Hematopoietic multipotent progenitor cell treated with erythropoietin and hydrocortisone succinate and interleukin-3 and kit ligand, for 15 days (in vitro differentiated cells): ENCODE results near the gene PTPRT.

Experiments used
- DNase-seq: peaks from one replicate; pipeline ENCODE4 v3.0.0-alpha.2; 2015; ENCODE audit warnings: low spot score

The PTPRT gene

DNA sequence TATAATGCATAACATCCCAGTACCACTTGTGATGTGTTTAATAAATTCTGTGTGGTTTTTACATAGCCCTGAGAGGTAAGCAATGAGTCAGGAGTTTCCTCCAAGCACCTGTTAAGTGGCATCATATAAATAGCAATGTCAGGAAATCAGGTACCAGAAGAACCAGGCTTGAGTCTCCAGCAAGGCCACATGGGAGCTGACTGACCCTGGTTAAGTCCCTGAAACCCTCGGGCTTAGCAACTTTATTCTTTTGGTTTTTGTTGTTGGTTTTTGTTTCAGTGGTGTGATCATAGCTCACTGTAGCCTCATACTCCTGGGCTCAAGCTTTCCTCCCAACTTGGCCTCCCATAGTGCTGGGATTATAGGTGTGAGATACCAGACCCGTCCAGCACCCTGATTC lies 70.0 kb downstream of the PTPRT start:
- no peak for DNase-seq

DNA sequence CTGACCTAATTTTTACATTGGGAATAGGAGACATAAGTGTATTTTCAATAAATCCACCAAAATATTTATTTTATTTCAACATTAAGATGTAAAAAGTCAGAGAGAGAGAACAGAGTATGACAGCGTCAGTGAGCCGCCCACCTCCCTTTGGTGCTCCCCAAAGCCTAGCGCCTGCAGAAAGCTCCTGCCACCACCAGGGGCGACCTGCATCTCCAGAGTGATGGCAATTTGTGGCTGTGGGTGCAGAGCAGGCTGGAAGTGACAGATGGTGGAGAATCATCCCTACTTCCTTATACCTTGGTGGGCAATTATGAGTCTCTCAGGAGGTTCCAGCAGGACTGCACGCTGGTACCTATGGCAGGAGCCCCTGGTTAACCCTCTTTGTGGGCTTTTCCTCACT lies 87.3 kb downstream of the PTPRT start:
- no peak for DNase-seq

DNA sequence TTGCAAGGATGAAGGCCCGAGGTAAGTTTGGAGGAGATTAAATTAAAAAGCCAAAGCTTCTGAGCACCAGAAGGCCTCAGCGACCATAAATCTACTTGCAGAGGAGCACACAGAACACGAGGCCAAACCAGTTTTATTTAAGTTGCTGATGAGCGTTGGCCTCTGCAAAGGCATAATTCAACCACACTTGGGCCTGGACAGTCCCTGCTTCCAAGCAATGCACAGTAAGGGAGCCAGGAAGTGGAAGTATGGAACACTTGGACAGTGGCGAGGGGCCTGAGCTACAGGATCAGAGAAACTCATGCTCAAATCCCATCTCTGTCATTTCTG lies 92.8 kb downstream of the PTPRT start:
- no peak for DNase-seq

DNA sequence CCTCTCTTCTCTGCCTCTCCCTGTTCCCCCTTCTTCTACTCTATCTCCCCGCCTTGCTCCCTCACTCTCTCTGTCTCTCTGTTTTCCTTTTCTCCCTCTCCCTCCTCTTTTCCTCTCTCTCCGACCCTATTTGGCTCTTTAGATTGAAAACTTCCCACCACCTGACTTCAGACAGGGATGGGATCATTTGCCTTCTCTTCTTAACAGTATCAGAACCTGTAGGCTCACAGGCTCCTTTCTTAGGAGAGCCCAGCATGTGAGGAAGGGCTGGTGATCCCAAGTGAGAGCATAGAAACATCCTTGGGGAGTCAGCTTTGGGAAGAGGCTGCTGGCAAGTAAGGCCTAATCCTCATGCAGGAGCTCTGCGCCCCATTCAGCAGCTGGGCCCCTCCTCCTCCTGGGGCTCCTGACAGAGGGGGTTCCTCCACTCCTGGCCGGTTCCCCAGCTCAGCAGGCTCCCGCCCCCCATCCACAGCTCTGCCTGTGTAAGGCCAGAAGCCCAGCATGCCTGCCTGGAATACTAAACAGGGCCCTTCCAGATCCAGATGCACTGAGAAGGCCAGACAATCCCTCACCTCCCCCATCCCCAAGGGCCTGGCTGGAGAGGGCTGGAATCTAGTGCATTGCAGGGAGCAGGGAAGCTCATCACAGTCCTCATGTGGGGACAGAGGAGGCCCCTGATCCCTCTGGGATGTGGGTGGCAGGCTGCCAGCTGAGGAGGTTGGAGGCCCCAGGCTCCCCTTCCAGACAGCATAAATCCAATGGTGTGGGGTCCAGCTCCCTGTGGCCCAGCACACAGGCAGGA lies 93.4 kb downstream of the PTPRT start:
- no peak for DNase-seq

DNA sequence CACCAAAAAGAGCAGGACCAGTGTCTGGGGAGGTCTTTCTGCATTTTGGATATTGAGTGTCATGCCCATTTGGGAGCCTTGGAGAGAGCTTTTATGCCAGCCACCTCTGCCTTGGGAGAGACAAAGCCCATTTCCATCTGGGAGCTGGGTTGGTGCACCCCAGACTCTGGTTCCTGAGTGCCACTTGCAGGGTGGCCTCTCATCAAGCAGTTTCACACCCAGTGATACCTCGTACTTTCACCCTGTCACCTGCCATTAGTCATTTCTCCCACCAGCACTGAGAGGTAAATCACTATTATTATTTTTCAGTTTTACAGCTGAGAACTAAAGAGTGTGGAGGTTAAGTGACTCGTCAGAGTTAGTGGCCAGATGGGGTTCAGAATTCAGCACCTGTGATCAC lies 94.7 kb downstream of the PTPRT start:
- no peak for DNase-seq

DNA sequence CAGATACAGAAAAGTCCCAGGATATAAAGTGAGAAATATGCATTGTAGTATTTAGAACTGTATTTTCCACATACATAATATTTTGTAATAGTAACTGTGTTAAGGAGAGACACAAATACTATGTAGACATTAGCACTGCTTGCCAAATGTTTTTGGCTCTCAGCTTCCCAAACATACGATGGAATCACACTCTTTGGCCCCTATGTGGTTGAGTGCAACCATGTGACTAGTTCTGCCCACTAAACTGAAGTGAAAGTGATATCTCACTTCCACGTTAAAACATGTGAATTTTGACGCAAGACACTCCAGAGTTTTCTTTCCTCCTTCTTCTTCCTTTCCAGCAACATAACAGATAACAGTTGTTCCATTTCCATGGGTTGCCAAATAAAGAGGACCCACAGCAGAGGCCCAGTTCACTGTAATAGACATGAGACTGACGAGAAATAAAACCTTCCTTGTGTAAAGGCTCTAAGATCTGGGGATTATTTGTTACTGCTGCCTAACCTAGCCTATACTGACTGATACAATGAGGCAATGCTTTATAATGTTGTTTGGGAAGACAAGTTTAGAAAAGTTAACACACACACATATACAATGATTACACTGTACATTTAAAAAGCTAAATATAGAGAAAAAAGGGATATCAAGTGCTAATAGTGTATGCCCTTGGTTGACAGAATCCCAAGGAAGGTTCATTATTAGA lies 97.2 kb downstream of the PTPRT start:
- no peak for DNase-seq

DNA sequence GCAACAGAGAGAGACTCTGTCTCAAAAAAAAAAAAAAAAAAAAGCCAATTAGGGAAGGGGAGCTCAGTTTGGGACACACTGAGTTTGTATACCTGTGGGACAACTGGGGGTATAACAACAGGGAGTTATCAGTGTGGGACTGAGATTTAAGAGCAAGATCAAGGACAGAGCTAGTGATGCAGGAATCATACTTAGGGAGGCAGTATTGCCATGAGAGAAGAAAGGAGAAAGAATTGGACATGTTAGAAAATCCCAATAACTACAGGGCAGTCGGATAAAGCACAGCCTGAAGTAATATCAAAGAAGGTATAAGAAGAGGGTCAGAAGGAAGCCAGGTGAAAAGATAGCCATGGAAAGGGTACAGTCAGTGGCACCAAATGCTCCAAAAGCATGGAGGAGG lies 121.2 kb downstream of the PTPRT start:
- no peak for DNase-seq

DNA sequence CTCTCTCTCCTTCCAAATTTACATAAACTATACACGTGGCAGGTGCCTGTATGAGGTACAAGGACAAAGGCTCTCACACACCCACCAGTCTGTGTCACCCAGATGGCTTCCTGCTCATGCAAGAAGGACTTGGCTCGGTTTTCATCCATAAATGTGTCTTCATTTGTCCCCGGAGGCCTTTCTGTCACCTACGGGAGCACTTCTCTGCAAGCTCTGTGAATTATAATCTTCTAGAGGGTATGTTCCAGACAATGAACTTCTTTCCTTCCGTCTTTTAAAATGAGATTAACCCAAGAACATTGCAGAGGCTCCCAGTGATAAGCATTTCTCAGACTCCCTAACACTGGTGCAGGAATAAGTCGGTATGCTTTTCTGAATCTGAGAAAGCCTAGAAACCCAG lies 123.6 kb downstream of the PTPRT start:
- DNase-seq = no peak

DNA sequence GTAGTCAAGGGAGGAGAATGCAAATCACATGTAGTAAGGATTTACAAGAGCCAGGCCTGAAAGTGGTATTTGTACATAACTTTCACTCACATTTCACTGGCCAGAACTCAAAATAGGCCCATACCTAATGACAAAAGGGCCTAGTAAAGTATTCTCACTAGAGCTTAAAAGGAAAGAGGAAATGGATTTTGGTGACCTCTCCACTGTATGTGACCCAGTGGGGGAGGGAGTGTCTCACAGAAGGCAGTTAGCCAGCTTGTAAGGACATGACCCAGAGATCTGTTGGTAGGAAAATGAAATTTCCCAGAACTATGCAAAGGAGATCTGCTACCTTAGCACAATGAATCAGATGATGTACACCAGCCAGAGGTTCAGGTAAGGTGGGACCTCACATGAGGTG lies 124.4 kb downstream of the PTPRT start:
- DNase-seq = no peak

DNA sequence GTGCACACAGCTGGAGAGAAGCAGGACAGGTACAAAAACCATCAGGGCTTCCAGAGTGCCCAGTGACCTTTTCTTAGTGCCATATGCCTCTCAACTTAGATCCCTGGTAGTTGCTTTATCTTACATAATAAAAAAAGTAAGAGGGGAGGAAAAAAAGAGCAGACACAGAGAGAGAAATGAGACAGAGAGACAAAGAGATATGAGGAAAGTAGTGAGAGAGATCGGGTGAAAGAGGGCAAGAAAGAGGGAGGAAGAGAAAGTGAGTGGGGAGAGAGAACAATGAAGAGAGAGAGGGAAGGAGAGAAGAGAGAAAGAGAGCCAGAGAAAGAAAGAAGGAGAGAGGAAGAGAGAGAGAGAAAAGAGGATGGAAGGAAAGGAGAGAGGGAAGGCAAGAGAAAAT lies 131.6 kb downstream of the PTPRT start:
- DNase-seq = no peak

DNA sequence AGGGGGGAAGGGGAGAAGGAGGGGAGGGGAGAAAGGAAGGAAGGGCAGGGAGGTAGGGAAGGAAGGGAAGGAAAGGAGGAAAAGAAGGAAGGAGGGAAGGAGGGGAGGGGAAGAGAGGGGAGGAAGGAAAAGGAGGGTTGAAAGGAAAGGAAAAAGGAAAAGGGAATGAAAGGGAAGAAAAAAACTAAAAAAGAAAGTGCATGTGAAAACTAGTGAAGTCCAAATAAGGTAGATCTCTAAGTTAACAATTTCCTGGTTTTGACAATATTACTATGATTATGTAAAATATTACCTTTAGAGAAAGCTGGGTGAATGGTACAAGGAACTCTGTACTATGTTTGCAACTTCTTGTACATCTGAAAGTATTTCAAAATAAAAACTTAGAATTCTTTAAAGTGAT lies 132.4 kb downstream of the PTPRT start:
- DNase-seq = no peak

DNA sequence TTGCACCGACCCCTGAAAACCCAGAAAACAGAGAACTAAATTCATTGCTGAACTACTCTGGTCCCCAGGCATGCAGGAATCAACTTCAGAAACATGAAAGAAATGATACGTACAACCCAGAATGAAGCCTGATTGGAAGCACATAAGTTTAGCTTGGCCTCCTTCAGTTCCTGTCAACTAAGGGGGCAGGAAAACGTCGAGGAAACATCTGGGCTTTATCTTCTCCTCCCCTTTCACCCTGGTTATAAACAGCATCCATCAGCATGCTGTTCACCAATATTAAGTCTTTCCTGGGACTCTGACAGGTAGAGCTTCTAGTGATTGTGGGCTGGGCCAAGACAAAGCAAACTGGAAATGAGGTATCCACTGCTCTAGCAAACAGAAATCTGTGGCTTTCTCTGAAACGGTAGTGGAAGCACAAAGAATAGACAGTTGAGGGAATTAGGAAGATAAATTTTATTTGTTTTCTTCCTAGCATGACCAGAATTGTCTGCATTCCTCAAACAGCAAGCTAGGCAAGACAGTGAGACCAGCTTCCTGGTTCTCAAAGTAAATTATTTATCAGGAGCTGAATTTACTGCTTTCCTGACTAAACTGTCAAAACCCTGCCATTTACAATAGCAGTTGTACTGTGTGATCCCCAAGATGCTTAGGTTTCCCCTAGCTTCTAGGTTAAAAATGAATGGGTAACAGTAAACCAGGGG lies 134.4 kb downstream of the PTPRT start:
- no peak for DNase-seq

DNA sequence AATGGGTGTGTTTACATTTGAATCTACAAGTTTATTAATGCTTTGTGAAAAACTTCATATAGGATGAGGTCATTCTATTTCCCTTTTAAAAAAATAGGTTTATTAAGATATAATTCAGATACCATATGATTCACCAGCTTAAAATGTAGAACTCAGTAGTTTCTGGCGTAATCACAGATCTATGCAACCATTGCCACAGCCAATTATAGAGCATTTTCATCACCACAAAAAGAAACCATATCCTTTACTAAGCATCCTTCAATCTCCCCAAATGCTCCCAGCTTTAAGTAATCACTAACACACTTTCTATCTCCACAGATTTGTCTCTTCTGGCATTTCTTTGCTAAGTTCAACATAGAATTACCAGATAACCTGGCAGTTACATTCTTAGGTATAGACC lies 137.2 kb downstream of the PTPRT start:
- DNase-seq = no peak

DNA sequence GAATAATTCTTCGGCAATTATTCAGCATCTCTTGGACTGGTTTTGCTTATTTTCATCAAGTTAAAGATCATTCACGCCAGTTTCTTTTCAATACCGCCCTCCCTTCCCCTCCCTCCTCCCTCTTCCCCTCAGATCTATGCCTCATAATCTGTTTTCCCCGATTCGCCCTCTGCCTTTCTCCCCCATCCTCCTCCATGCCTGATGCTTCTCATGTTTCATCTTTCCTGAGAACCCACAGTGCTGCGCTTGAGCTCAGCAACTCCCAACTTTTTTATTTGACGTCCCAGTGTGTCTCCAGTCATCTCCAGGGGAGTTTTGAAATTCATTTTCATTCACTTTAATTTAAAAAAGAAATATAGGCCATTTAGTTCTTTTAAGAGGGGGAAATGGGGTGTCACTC lies 142.7 kb downstream of the PTPRT start:
- no peak for DNase-seq

DNA sequence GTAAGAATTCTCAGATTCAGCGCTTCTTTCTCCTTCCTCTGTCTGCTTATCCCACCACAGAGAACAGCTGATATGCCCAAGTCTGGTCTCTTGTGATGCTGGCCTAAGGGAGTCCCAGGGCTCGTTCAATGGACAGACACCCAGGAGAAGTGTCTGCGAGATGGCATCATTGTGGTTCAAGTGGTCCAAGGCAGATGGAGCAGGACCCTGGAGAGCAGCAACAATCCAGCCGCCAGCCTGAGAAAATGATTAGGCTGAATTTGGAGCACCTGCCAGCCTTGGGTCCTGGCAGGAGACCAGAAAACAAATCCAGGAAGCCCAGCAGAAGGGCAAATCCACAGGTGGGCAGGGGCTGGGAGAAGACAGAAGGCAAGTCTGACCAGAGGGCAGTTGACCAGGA lies 145.8 kb downstream of the PTPRT start:
- no peak for DNase-seq

DNA sequence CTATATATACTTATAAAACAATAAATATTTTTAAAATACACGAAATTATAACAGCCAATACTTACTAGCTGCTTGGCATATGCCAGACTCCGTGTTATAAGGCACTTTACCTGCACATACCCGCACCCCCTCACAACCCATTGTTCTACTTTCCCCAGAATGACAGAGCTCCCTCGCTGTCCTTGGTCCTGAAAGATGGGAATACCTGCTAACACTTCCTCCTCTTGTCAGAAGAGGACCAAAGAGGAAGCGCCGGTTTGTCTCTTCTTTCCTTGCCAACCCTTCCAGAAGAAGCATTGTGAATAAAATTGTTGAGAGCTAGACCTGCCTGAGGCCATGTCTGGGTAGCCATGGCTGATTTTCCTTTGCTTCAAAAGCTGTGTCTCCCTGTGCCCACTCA lies 149.3 kb downstream of the PTPRT start:
- no peak for DNase-seq

DNA sequence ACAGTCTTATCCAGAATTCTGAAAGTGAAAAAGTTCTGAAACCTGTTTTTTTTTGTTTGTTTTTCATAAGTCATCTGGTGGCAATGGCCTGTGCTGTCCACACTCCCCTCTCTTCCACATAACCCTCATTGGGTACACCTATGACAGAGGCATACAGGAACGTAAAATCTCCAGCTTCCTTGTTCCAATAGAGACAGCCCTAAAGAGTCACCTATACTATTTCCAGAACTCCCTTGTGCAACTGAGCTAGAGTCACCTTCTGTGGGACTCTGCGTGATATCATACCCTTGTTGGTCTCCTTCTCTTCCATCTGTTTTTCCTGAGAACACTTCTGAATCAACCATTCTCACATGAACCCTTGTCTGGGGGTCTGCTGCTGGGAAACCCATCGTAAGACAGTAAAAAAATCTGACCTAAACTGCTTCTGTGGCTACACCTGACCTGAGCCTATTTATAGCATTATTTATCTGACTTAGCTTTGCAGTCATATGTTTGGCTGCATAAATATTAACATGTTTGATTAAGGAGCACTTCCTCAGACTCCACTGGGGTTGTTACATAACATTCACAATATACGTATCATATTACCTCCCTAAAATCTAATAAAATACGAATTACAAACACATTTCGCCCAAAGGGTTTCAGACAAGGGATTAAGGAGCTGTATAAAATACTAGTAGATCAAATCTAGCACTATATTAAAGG lies 151.9 kb downstream of the PTPRT start:
- DNase-seq = no peak

DNA sequence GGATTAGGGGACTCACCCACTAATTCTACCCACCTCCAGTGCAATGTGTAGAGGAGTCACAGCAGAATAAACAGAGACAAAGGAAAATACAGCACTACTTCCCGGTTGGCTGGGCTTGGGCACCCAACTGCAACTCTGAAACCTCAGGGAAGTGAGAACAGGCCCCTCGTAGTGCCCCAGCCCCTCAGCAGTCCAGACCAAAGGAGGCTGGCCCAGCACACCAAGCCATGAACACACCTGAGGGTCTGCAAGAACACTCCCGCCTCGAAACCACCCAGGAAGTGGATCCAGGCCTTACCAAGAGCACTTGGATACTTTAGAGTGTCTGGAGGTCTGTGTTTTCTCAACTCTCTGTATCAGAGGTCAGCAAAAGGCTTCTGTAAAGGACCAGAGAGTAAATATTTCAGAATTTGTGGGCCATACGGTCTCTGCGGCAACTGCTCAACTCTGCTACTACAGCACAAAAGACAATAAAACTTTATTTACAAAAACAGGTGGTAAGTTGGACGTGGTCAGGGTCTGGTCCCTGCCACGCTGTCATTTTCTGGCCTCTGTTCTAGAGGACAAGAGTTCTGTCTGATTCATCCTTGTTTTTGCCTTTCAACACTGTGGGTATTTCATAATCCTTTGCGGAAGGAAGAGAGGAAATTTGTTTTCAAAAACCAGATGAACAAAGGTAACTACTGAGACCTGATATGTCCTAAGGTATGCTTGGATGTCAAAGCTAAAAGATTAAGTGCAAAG lies 154.6 kb downstream of the PTPRT start:
- no peak for DNase-seq

DNA sequence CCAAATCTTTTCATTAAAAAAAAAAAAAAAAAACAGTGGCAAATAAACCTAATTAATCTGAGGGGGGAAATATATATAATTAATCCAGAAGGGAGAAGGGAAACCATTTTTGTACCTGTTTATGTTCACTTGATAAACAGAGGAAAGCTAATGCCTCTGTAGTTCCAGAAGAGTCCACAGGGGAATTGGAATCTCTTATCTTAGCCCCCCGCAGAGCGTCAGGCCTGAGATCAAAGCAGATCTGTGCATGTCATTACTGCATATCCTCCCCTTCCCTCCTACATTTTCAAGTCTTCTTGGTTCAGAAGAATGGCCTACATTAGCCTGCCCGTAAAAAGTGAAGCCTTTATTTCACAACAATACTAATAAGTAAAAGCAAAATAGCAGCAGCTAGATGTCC lies 157.2 kb downstream of the PTPRT start:
- DNase-seq = no peak

DNA sequence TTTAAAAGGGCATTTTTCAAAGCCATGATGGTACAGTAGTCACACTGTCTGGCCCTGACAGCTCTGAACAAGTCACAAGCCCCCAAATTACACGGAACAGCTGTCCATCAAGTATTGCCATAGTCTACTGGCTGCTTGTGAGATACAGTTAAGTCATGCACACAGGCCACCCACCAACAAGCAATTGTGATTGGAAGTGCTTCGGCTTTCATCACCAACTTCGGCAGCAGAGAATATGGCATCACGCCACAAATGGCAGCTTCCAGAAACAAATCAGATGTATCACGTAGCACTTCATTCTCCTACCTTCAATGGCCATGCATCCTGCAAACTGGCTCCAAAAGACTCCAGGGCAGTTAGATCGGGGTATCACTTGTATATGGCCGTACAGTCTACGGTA lies 160.5 kb downstream of the PTPRT start:
- DNase-seq = no peak

DNA sequence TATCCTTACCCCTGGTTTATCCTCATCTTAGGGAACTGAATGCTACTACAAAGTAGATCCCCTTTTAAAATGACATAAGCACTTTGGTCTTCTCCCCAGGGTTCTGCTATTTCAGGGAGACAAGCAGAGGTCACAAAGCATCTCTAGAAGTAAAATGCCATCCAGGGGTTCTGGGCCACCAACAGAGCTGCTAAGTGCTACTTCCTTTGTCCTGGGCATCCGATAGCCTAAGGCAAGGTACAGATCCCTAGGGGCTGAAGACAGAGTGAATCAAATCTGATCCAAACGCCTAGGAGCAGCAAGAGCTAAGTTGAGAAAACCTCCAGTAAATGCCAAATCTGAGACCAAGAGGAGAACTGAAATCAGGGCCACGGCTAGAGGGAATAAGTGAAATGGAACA lies 161.2 kb downstream of the PTPRT start:
- no peak for DNase-seq

DNA sequence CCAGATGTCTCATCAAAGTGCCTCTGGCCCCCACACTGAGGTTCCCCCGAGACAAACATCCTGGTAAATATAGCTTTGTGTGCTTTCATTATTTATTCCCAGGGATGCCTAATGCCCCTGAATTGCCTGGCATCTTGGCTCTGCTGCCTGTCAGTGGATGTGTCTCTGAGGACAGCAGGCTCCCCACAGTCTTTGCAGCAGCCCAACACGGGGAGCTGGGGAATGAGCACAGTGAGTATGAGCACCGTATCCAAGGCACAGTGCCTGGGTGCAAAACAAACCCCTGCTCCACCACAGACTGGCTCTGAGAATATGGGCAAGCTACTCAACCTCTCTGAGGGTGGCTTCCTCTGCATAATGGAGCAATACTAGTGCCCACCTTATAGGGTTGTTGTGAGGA lies 165.9 kb downstream of the PTPRT start:
- DNase-seq = no peak
